ENCODE data around the gene DAG1. TPM values are rescaled to one million over a fixed set of nuclear protein-coding genes. Genes with fewer than 3 reads are reported as not detected.

The DAG1 gene
- total RNA-seq, 1 experiment from 2014 or later, result 93.0 TPM

DNA sequence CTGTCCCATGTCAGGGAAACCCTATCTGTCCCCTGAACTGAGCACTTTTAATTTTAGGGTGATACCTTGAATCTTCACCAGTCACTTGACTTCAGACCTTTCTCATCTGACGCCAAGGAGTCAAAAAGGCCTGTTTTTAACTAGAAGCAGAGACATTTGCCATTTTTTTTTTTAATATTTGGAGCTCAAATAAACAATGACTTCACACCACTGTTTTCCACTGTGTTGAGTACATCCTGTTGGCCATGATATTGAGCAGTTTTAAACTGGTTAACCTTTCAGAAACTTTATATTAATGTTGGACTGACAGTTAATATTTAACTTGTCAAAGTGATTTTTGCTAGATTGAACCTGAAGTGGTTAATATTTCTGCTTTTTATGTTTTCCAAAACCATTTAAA lies 28.2 kb downstream of the DAG1 start:
- H3K23me2 ChIP-seq (ENCODE audit: insufficient read length, low read depth, low read length, poor library complexity, severe bottlenecking), result no peaks in the 10 kb centered on the region
- no peak overlapping the region for H3K56ac ChIP-seq (ENCODE audit: insufficient read length, low read depth, low read length)
- no peaks in the 10 kb centered on the region for H3K27me3 ChIP-seq (ENCODE audit: insufficient read depth, low read length)
- H2BK20ac ChIP-seq (ENCODE audit: low read depth, low read length, poor library complexity, severe bottlenecking), result no peak overlapping the region
- no peak for DNase-seq
- no peak overlapping the region for H2AFZ ChIP-seq (ENCODE audit: low read length)
- no peaks in the 10 kb centered on the region for H4K20me1 ChIP-seq (ENCODE audit: control insufficient read depth, insufficient read depth, insufficient read length)
- no peak overlapping the region for H4K8ac ChIP-seq (replicated peaks; ENCODE audit: insufficient read length, low read depth, low read length)
- no peak overlapping the region for H3K9ac ChIP-seq (ENCODE audit: extremely low read depth, insufficient read length, low read length)
- H3K79me2 ChIP-seq (ENCODE audit: insufficient read depth, low read length), result peaks cover 4% of the 10 kb centered on the region; the same call in 1 of the 2 replicates
- H3K23ac ChIP-seq (ENCODE audit: insufficient read length, low read depth, low read length), result no peak overlapping the region
- H3K18ac ChIP-seq (ENCODE audit: insufficient read length, low read depth, low read length), result no peak overlapping the region
- Mint-ChIP-seq H3K9me3 (no peaks in the 10 kb centered on the region), H3K36me3 (ENCODE audit: insufficient read depth in 1 of 3, low read depth in 3 of 3) (peaks cover 1 to 15% (median 15%) of the 10 kb centered on the region in 3 experiments; a peak in 4 of 7 replicates), H3K27ac (peak overlapping the region in 2 of 3 experiments; percentile 21 to 65; a peak in 3 of 7 replicates), H3K27me3 (ENCODE audit: low read depth) (no peaks in the 10 kb centered on the region), H3K4me3 (no peak overlapping the region), H3K4me1 (peaks cover 0 to 2% of the 10 kb centered on the region in 2 experiments; a peak in 2 of 4 replicates)
- no peak overlapping the region for H2BK15ac ChIP-seq (ENCODE audit: low read depth, low read length)
- H3K4me2 ChIP-seq (ENCODE audit: insufficient read depth, insufficient read length, low read length), result no peak overlapping the region
- H3K27ac ChIP-seq (ENCODE audit: insufficient read length, low read depth, low read length), result no peak overlapping the region
- H4K91ac ChIP-seq (ENCODE audit: insufficient read length, low read depth, low read length), result no peak overlapping the region
- WGBS (ENCODE audit: extremely low coverage, insufficient read length, low lambda C conversion rate), result no CpG with 5 or more reads among the region's 1 CpG
- no peak overlapping the region for H2BK12ac ChIP-seq (ENCODE audit: insufficient read length, low read depth, low read length)
- H2AK5ac ChIP-seq (ENCODE audit: insufficient read length, low read length), result no peak overlapping the region
- H3K4ac ChIP-seq (ENCODE audit: low read depth, low read length), result no peak overlapping the region
- no peak overlapping the region for H4K5ac ChIP-seq (ENCODE audit: insufficient read length, low read depth, low read length)
- H3K79me1 ChIP-seq (ENCODE audit: insufficient read depth, low read depth, low read length, poor library complexity, severe bottlenecking), result peaks cover 12% of the 10 kb centered on the region
- H3K9me3 ChIP-seq (ENCODE audit: control insufficient read depth, low read depth, low read length), result no peaks in the 10 kb centered on the region
- H3K4me1 ChIP-seq (ENCODE audit: insufficient read depth, low read length), result no peaks in the 10 kb centered on the region
- no peak overlapping the region for H2BK5ac ChIP-seq (ENCODE audit: insufficient read length, low read length)
- no peak overlapping the region for H3K14ac ChIP-seq (ENCODE audit: insufficient read depth, low read length)
- H3T11ph ChIP-seq (ENCODE audit: low read length), result no peak overlapping the region
- no peak overlapping the region for H2BK120ac ChIP-seq (ENCODE audit: low read depth, low read length, poor library complexity, severe bottlenecking)
- TF ChIP-seq, protein P1, sequence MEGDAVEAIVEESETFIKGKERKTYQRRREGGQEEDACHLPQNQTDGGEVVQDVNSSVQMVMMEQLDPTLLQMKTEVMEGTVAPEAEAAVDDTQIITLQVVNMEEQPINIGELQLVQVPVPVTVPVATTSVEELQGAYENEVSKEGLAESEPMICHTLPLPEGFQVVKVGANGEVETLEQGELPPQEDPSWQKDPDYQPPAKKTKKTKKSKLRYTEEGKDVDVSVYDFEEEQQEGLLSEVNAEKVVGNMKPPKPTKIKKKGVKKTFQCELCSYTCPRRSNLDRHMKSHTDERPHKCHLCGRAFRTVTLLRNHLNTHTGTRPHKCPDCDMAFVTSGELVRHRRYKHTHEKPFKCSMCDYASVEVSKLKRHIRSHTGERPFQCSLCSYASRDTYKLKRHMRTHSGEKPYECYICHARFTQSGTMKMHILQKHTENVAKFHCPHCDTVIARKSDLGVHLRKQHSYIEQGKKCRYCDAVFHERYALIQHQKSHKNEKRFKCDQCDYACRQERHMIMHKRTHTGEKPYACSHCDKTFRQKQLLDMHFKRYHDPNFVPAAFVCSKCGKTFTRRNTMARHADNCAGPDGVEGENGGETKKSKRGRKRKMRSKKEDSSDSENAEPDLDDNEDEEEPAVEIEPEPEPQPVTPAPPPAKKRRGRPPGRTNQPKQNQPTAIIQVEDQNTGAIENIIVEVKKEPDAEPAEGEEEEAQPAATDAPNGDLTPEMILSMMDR (conservative IDR thresholded peaks at IDR 0.05), result no peak

Measured in H9 (cell line).